ENCODE results near the gene NCKAP5. TPM values are rescaled to one million over a fixed set of nuclear protein-coding genes. Genes with fewer than 3 reads are reported as not detected.

The NCKAP5 gene
- total and polyA plus RNA-seq, 2 experiments from 2014 or later = 2.2 to 5.5 TPM

DNA sequence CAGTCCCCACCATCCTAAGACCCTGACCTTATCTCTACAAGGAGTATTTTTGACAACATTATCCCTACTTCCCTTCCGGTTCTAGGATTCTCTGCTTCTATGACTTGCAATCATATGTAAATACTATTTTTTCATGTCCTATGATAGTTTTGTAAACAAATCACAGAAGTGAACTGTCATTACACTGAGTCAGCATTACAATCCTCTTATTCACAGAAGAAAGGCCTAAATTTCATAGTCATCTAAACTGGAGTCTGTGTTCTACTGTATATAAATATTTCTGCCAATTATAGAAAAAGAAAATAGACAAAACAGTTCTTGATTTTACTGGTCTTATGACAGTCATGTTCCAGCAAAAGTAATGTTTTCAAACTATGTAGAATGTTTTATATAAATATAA is 265.1 kb downstream of the NCKAP5 start:
- no peaks in the 10 kb centered on the region for H3K79me2 ChIP-seq
- H2AFZ ChIP-seq = no peak overlapping the region
- TF ChIP-seq EZH2 (IDR thresholded peaks at IDR 0.05; ENCODE audit: borderline replicate concordance) (no peak), EZH2phosphoT487 (IDR thresholded peaks at IDR 0.05; ENCODE audit: low read depth, severe bottlenecking, unreplicated experiment) (no peak)
- TF ChIP-seq, protein P1, sequence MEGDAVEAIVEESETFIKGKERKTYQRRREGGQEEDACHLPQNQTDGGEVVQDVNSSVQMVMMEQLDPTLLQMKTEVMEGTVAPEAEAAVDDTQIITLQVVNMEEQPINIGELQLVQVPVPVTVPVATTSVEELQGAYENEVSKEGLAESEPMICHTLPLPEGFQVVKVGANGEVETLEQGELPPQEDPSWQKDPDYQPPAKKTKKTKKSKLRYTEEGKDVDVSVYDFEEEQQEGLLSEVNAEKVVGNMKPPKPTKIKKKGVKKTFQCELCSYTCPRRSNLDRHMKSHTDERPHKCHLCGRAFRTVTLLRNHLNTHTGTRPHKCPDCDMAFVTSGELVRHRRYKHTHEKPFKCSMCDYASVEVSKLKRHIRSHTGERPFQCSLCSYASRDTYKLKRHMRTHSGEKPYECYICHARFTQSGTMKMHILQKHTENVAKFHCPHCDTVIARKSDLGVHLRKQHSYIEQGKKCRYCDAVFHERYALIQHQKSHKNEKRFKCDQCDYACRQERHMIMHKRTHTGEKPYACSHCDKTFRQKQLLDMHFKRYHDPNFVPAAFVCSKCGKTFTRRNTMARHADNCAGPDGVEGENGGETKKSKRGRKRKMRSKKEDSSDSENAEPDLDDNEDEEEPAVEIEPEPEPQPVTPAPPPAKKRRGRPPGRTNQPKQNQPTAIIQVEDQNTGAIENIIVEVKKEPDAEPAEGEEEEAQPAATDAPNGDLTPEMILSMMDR (IDR thresholded peaks at IDR 0.05; ENCODE audit: poor library complexity) = no peak
- no peaks in the 10 kb centered on the region for H3K27me3 ChIP-seq
- no peak overlapping the region for H3K27ac ChIP-seq
- H3K9me3 ChIP-seq (ENCODE audit: low read depth) = no peaks in the 10 kb centered on the region
- no peak overlapping the region for H3K4me3 ChIP-seq
- no peaks in the 10 kb centered on the region for H3K9me2 ChIP-seq (replicated peaks; ENCODE audit: insufficient read depth)
- H3K4me1 ChIP-seq (ENCODE audit: insufficient read depth) = no peaks in the 10 kb centered on the region
- no peak for DNase-seq (ENCODE audit: low spot score)
- no peaks in the 10 kb centered on the region for H3K36me3 ChIP-seq (replicated peaks; ENCODE audit: insufficient read depth, low read depth)
- H4K20me1 ChIP-seq (ENCODE audit: insufficient read depth, poor library complexity, severe bottlenecking) = no peaks in the 10 kb centered on the region
- WGBS (ENCODE audit: low lambda C conversion rate, missing lambda C conversion rate) = 66% methylated on average over 1 of the region's 1 CpG
- H3K4me2 ChIP-seq = no peak overlapping the region

DNA sequence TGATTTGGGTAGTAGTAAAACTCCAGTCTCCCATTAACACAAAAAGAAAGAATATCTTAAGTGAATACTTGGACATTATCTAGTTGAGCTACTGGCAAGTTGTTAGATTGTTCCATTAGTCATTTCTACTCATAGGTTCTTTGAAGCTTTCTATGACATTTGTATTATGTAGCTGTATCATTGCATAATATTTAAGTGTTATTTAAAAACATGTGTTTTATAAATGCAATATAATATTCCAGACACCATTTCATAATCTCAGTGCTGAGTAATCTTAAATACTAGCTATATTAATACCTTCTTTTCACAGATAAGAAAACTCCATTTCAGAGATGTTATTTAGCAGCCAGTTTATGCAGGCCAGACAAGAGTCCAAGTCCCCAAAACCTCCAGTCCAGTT is 271.9 kb downstream of the NCKAP5 start:
- no peaks in the 10 kb centered on the region for H3K36me3 ChIP-seq (replicated peaks; ENCODE audit: insufficient read depth, low read depth)
- no peaks in the 10 kb centered on the region for H3K9me2 ChIP-seq (replicated peaks; ENCODE audit: insufficient read depth)
- H2AFZ ChIP-seq = no peak overlapping the region
- no peaks in the 10 kb centered on the region for H3K27me3 ChIP-seq
- no peak overlapping the region for H3K4me2 ChIP-seq
- no peak overlapping the region for H3K4me3 ChIP-seq
- TF ChIP-seq EZH2phosphoT487 (IDR thresholded peaks at IDR 0.05; ENCODE audit: low read depth, severe bottlenecking, unreplicated experiment) = no peak
- no peaks in the 10 kb centered on the region for H4K20me1 ChIP-seq (ENCODE audit: insufficient read depth, poor library complexity, severe bottlenecking)
- DNase-seq (ENCODE audit: low spot score) = no peak
- H3K9me3 ChIP-seq (ENCODE audit: low read depth) = no peaks in the 10 kb centered on the region
- H3K79me2 ChIP-seq = no peaks in the 10 kb centered on the region
- no peaks in the 10 kb centered on the region for H3K4me1 ChIP-seq (ENCODE audit: insufficient read depth)
- H3K27ac ChIP-seq = no peak overlapping the region

DNA sequence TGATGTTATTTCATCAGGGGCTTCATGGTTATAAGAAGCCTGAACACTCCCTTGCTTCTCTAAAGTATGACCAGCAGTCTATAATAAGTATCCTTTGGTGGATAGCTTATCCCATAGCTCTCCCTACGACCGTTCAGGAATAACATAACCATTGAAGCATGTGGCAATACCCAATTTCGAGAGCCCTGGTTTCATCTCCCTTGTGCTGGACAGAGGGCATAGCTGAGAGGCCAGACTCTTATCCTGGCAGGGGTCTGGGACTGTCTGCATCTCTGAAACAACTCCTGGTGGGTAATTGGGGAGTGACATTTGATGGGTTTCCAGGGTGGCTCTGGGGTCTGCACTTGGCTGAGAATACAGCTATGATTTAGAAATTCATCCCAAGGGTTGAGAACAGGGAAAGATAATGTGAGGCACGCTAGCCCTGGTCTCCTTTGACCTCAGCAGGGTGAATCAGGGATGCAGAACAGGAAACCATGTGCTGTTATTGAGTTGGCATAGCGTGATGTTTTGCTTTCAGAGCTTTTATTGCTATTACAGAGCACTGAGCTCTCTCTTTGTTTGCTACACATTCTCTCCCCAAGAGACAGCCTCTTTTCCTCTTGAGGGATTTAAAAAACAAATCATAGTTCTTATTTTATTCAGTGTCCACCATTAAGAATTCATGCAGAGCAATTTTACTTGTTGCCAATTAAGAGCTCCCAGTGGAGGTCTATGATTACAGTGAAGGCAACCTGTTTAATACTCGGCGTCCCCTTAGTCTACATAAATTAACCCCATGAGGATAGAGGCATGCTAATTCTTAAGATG is 274.5 kb downstream of the NCKAP5 start:
- Histone ChIP-seq H3K4me2 (no peak overlapping the region), H3K4me3 (no peak overlapping the region)

DNA sequence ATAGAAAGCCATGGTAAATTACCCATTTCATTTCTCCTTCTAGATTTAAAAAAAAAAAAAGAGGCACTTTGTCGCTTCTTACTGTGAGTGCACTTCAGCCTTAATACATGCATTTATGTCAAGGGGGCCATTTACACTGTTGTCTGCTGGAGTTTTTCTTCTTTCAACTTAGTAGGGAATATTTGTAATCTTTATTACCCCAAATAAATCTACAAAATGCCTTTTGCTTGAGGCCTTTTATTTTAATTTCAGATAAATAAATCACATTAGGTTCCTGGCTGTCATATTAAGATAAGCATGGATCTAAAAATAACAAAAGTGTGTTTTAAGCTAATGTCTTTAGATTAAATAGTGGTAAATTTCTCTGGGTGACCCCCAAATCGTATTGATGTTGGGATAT is 276.0 kb downstream of the NCKAP5 start:
- H3K4me1 ChIP-seq (ENCODE audit: insufficient read depth) = no peaks in the 10 kb centered on the region
- no peaks in the 10 kb centered on the region for H3K9me2 ChIP-seq (replicated peaks; ENCODE audit: insufficient read depth)
- H4K20me1 ChIP-seq (ENCODE audit: insufficient read depth, poor library complexity, severe bottlenecking) = no peaks in the 10 kb centered on the region
- TF ChIP-seq EZH2 (IDR thresholded peaks at IDR 0.05; ENCODE audit: borderline replicate concordance) (no peak), EZH2phosphoT487 (IDR thresholded peaks at IDR 0.05; ENCODE audit: low read depth, severe bottlenecking, unreplicated experiment) (no peak)
- TF ChIP-seq, protein P1 (IDR thresholded peaks at IDR 0.05; ENCODE audit: poor library complexity) = no peak
- H3K4me3 ChIP-seq = no peak overlapping the region
- H3K9me3 ChIP-seq (ENCODE audit: low read depth) = no peaks in the 10 kb centered on the region
- no peak overlapping the region for H3K27ac ChIP-seq
- H3K27me3 ChIP-seq = no peaks in the 10 kb centered on the region
- no peaks in the 10 kb centered on the region for H3K36me3 ChIP-seq (replicated peaks; ENCODE audit: insufficient read depth, low read depth)
- H3K4me2 ChIP-seq = no peak overlapping the region
- no peaks in the 10 kb centered on the region for H3K79me2 ChIP-seq
- DNase-seq (ENCODE audit: low spot score) = no peak
- WGBS (ENCODE audit: low lambda C conversion rate, missing lambda C conversion rate) = 80% methylated on average over 2 of the region's 2 CpGs
- no peak overlapping the region for H2AFZ ChIP-seq

More for the DNA sequence above, 274.5 kb downstream of the NCKAP5 start:
- Histone ChIP-seq H4K20me1 (ENCODE audit: insufficient read depth, poor library complexity, severe bottlenecking) (no peaks in the 10 kb centered on the region), H3K4me1 (ENCODE audit: insufficient read depth) (no peaks in the 10 kb centered on the region), H3K9me2 (replicated peaks; ENCODE audit: insufficient read depth) (no peaks in the 10 kb centered on the region), H3K36me3 (replicated peaks; ENCODE audit: insufficient read depth, low read depth) (no peaks in the 10 kb centered on the region), H3K9me3 (ENCODE audit: low read depth) (no peaks in the 10 kb centered on the region), H3K79me2 (no peaks in the 10 kb centered on the region), H3K27ac (no peak overlapping the region), H2AFZ (no peak overlapping the region), H3K27me3 (no peaks in the 10 kb centered on the region)
- 80% methylated on average over 7 of the region's 7 CpGs for WGBS (ENCODE audit: low lambda C conversion rate, missing lambda C conversion rate)
- DNase-seq (ENCODE audit: low spot score) = no peak
- no peak for TF ChIP-seq EZH2phosphoT487 (IDR thresholded peaks at IDR 0.05; ENCODE audit: low read depth, severe bottlenecking, unreplicated experiment)
- TF ChIP-seq EZH2 (IDR thresholded peaks at IDR 0.05; ENCODE audit: borderline replicate concordance) = no peak
- TF ChIP-seq, protein P1 (IDR thresholded peaks at IDR 0.05; ENCODE audit: poor library complexity) = no peak
